ENCODE results near the gene RBMS1. TPM values are rescaled to one million over a fixed set of nuclear protein-coding genes. Genes with fewer than 3 reads are reported as not detected.
A peak's percentile ranks its signal among the peaks of the same experiment; 100 is the strongest.

The RBMS1 gene
- total and polyA plus RNA-seq, 7 donors: 8.4 to 43.2 (median 24.1) TPM

GRCh38 chr2:160377204-160377995 lies 116.2 kb downstream of the RBMS1 start:
- H3K27me3 ChIP-seq (ENCODE audit: insufficient read depth in 3 of 3, low read length in 2 of 3): no peaks in the 10 kb centered on the region
- no peak overlapping the region for H3K27ac ChIP-seq
- DNase-seq (no peak), ATAC-seq (no peak)
- peaks cover 100% of the 10 kb centered on the region for H3K4me1 ChIP-seq
- H3K9me3 ChIP-seq: no peaks in the 10 kb centered on the region
- H3K4me3 ChIP-seq: no peak overlapping the region
- H3K36me3 ChIP-seq (ENCODE audit: insufficient read depth in 1 of 2, low read depth in 1 of 2): no peaks in the 10 kb centered on the region
- peak; percentile 5 for TF ChIP-seq CTCF (IDR thresholded peaks at IDR 0.05)
- WGBS, 3 donors: 53 to 80% (median 59%) methylated on average over 6 of the region's 6 CpGs
- intact Hi-C loops (cut with DNase I): no loop called here

- no peak for TF ChIP-seq CTCF (IDR thresholded peaks at IDR 0.05)
- H3K4me3 ChIP-seq: no peak overlapping the region
- H3K4me1 ChIP-seq: peaks cover 99% of the 10 kb centered on the region
- ATAC-seq: peak in 1 of 4 donors; percentile 35
- intact Hi-C loops (cut with DNase I): no loop called here
- peak overlapping the region; percentile 43 for H3K27ac ChIP-seq
- WGBS, 3 donors: 69 to 72% (median 69%) methylated on average over 4 of the region's 4 CpGs
- DNase-seq: no peak
- no peaks in the 10 kb centered on the region for H3K9me3 ChIP-seq
- no peaks in the 10 kb centered on the region for H3K27me3 ChIP-seq (ENCODE audit: insufficient read depth in 3 of 3, low read length in 2 of 3)
- no peaks in the 10 kb centered on the region for H3K36me3 ChIP-seq (ENCODE audit: insufficient read depth in 1 of 2, low read depth in 1 of 2)
Observed at GRCh38 chr2:160376576-160376975, 117.0 kb downstream of the RBMS1 start.

- H3K27me3 ChIP-seq (ENCODE audit: insufficient read depth in 3 of 3, low read length in 2 of 3): no peaks in the 10 kb centered on the region
- H3K4me1 ChIP-seq: peaks cover 99% of the 10 kb centered on the region
- no peak for TF ChIP-seq CTCF (IDR thresholded peaks at IDR 0.05)
- H3K36me3 ChIP-seq (ENCODE audit: insufficient read depth in 1 of 2, low read depth in 1 of 2): no peaks in the 10 kb centered on the region
- peak in 2 of 4 donors; percentile 47 to 57 for ATAC-seq
- H3K9me3 ChIP-seq: no peaks in the 10 kb centered on the region
- no peak for DNase-seq
- intact Hi-C loops (cut with DNase I): no loop called here
- WGBS, 3 donors: 38 to 42% (median 38%) methylated on average over 2 of the region's 2 CpGs
- H3K27ac ChIP-seq: peak overlapping the region; percentile 43
- H3K4me3 ChIP-seq: no peak overlapping the region
Observed at GRCh38 chr2:160375802-160376469, 117.7 kb downstream of the RBMS1 start.

- Histone ChIP-seq H3K27ac (peak overlapping the region; percentile 43), H3K4me1 (peaks cover 99% of the 10 kb centered on the region), H3K4me3 (no peak overlapping the region), H3K9me3 (no peaks in the 10 kb centered on the region), H3K27me3 (ENCODE audit: insufficient read depth in 3 of 3, low read length in 2 of 3) (no peaks in the 10 kb centered on the region), H3K36me3 (ENCODE audit: insufficient read depth in 1 of 2, low read depth in 1 of 2) (no peaks in the 10 kb centered on the region)
- intact Hi-C loops (cut with DNase I): no loop called here
- ATAC-seq (peak in 3 of 4 donors; percentile 50 to 71 (median 65)), DNase-seq (no peak)
- TF ChIP-seq CTCF (IDR thresholded peaks at IDR 0.05): no peak
- WGBS, 3 donors: 50 to 81% (median 52%) methylated on average over 4 of the region's 4 CpGs
Observed at GRCh38 chr2:160375037-160375436, 118.6 kb downstream of the RBMS1 start.
